WTC11 (cell line): ENCODE measurements around the gene PROZ. TPM values are rescaled to one million over a fixed set of nuclear protein-coding genes. Genes with fewer than 3 reads are reported as not detected.

ENCODE experiments used
- ATAC-seq: fragments of 200-7000 bp; cut with Tn5 transposase; 2 replicates; pipeline ENCODE4 v1.10.0; 2021; ENCODE audit warnings: mild to moderate bottlenecking, moderate library complexity
- CTCF ChIA-PET: fragments of 300-600 bp; sonication (Branson Sonifier 250); formaldehyde crosslinking; loops from one replicate; lab custom pipeline; 2021; ENCODE audit warnings: antibody characterized with exemption; lab: Charles Lee
- POLR2A ChIA-PET: fragments of 350-600 bp; sonication (Branson Sonifier 250); formaldehyde crosslinking; loops from one replicate; lab custom pipeline; 2021; ENCODE audit warnings: antibody characterized with exemption; lab: Charles Lee
- DNase-seq: peaks from one replicate; pipeline ENCODE4 v3.0.0; 2021; ENCODE audit warnings: low spot score
- H3K27ac Mint-ChIP-seq: 2 replicates; pipeline ENCODE4 v1.8.0; 2021; ENCODE audit warnings: mixed read lengths
- H3K27me3 Mint-ChIP-seq: 2 replicates; pipeline ENCODE4 v1.8.0; 2021; ENCODE audit warnings: low read depth, mild to moderate bottlenecking, moderate library complexity, mixed read lengths
- H3K36me3 Mint-ChIP-seq: 2 replicates; pipeline ENCODE4 v1.8.0; 2021; ENCODE audit warnings: mixed read lengths
- H3K4me1 Mint-ChIP-seq: 2 replicates; pipeline ENCODE4 v1.8.0; 2022; ENCODE audit warnings: mixed read lengths
- H3K4me3 Mint-ChIP-seq: 2 replicates; pipeline ENCODE4 v1.8.0; 2021; ENCODE audit warnings: mild to moderate bottlenecking, moderate library complexity, mixed read lengths
- H3K9me3 Mint-ChIP-seq: 2 replicates; pipeline ENCODE4 v1.8.0; 2021; ENCODE audit warnings: mixed read lengths
- CBFB ChIP-seq: sonication (generic); formaldehyde crosslinking; IDR thresholded peaks from 2 replicates; pipeline ENCODE4 v1.8.1; 2022; ENCODE audit warnings: mild to moderate bottlenecking, low read depth, missing genetic modification reagents
- CREM ChIP-seq: sonication (generic); formaldehyde crosslinking; IDR thresholded peaks from 2 replicates; pipeline ENCODE4 v1.8.1; 2022; ENCODE audit warnings: mild to moderate bottlenecking, missing genetic modification reagents, moderate library complexity
- FOXJ3 ChIP-seq: sonication (generic); formaldehyde crosslinking; IDR thresholded peaks from 2 replicates; pipeline ENCODE4 v1.9.0; 2021; ENCODE audit warnings: missing genetic modification reagents, mild to moderate bottlenecking, borderline replicate concordance
- MAX ChIP-seq: sonication (generic); formaldehyde crosslinking; IDR thresholded peaks from 2 replicates; pipeline ENCODE4 v1.8.0; 2022; ENCODE audit warnings: mild to moderate bottlenecking, missing genetic modification reagents
- NFYB ChIP-seq: sonication (generic); formaldehyde crosslinking; conservative IDR thresholded peaks from 2 replicates; pipeline ENCODE4 v1.8.0; 2022; ENCODE audit warnings: low read depth, missing genetic modification reagents
- NR1H2 ChIP-seq: sonication (generic); formaldehyde crosslinking; IDR thresholded peaks from 2 replicates; pipeline ENCODE4 v1.9.0; 2021; ENCODE audit warnings: mild to moderate bottlenecking, moderate library complexity, missing genetic modification reagents
- OVOL2 ChIP-seq: fragments of 250-450 bp; sonication (Bioruptor Pico); IDR thresholded peaks from 2 replicates; pipeline ENCODE4 v1.9.0; 2021; ENCODE audit warnings: mild to moderate bottlenecking, borderline replicate concordance
- PRRX2 ChIP-seq: fragments of 250-450 bp; sonication (Bioruptor Pico); IDR thresholded peaks from 2 replicates; pipeline ENCODE4 v1.8.0; 2021; ENCODE audit warnings: mild to moderate bottlenecking
- RORB ChIP-seq: fragments of 250-450 bp; sonication (Bioruptor Pico); IDR thresholded peaks from 2 replicates; pipeline ENCODE4 v1.9.0; 2021; ENCODE audit warnings: mild to moderate bottlenecking
- ZNF263 ChIP-seq: sonication (generic); formaldehyde crosslinking; IDR thresholded peaks from 2 replicates; pipeline ENCODE4 v1.8.1; 2022; ENCODE audit warnings: low read depth, mild to moderate bottlenecking, moderate library complexity, missing genetic modification reagents
- ZNF396 ChIP-seq: fragments of 250-450 bp; sonication (Bioruptor Pico); IDR thresholded peaks from 2 replicates; pipeline ENCODE4 v1.8.0; 2021; ENCODE audit warnings: mild to moderate bottlenecking, moderate library complexity, borderline replicate concordance
- ZNF512 ChIP-seq: sonication (generic); formaldehyde crosslinking; IDR thresholded peaks from 2 replicates; pipeline ENCODE4 v1.8.1; 2022; ENCODE audit warnings: missing genetic modification reagents, borderline replicate concordance
- total RNA-seq: library from RNA; stranded (reverse); gene quantifications from 3 replicates; pipeline ENCODE4 v1.2.3, GENCODE V29; 2021
- TF ChIP-seq, protein P1 (sequence below): fragments of 250-450 bp; sonication (Bioruptor Pico); IDR thresholded peaks from 2 replicates; pipeline ENCODE4 v1.8.0; 2021; ENCODE audit warnings: mild to moderate bottlenecking
- TF ChIP-seq, protein P2 (sequence below): sonication (generic); formaldehyde crosslinking; IDR thresholded peaks from 2 replicates; pipeline ENCODE4 v1.8.1; 2023; ENCODE audit warnings: mild to moderate bottlenecking, missing genetic modification reagents
- TF ChIP-seq, protein P3 (sequence below): fragments of 250-450 bp; sonication (Bioruptor Pico); IDR thresholded peaks from 2 replicates; pipeline ENCODE4 v2.1.2; 2022; ENCODE audit warnings: mild to moderate bottlenecking, moderate library complexity
- TF ChIP-seq, protein P4 (sequence below): sonication (generic); formaldehyde crosslinking; conservative IDR thresholded peaks from 2 replicates; pipeline ENCODE4 v1.8.1; 2022; ENCODE audit warnings: mild to moderate bottlenecking, missing genetic modification reagents

The PROZ gene
- total RNA-seq, 1 experiment from 2014 or later = not detected

DNA sequence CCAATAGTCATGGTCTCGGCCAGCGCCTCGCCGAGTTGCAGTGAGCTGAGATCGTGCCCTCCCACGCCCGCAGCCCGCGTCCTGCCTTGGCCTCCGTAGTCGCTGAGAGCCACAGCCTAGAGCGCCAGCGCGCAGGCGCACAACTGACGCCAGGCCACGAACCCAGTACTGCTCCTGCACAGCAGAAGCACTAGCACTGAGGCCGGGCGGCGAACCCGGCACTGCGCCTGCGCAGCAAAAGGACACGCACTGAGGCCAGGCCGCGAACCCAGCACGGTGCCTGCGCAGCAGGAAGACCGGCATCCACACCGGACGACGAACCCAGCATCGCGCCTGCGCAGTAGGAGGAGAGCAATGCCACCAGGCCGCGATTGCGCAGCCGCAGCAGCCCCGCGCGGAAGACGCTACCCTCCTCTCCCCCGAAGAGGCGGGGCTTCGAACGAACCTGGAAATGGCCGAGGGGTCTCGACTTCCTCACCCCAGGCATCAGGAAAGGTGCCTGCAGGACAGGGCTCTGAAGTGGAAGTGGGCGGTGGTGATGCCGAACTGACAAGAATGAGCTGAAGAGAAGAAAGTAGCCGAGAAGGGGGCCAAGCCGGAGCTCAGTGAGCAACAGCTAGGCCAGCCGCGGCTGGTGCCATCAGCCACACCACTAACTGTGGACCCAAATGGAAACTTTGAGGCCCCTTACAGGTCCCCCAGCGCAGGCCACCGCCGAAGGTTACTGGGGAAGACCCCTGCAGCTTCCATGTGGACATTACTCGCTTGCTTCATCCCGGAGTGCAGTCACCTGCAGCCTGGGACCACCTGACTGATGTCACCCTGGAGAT is 28.3 kb upstream of the PROZ start (continued):
- TF ChIP-seq MAX (CRISPR knock-in tag) = no peak
- no peak for TF ChIP-seq CBFB (CRISPR knock-in tag)
- TF ChIP-seq, protein P1, sequence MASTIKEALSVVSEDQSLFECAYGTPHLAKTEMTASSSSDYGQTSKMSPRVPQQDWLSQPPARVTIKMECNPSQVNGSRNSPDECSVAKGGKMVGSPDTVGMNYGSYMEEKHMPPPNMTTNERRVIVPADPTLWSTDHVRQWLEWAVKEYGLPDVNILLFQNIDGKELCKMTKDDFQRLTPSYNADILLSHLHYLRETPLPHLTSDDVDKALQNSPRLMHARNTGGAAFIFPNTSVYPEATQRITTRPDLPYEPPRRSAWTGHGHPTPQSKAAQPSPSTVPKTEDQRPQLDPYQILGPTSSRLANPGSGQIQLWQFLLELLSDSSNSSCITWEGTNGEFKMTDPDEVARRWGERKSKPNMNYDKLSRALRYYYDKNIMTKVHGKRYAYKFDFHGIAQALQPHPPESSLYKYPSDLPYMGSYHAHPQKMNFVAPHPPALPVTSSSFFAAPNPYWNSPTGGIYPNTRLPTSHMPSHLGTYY (CRISPR knock-in tag) = no peak
- TF ChIP-seq PRRX2 (CRISPR knock-in tag) = no peak

GRCh38 chr13:113135281-113135760 is 23.1 kb upstream of the PROZ start:
- no peak for ATAC-seq
- POLR2A ChIA-PET = no interaction called here
- peaks cover 4% of the 10 kb centered on the region; the same call in 1 of the 2 replicates for H3K9me3 Mint-ChIP-seq
- no peaks in the 10 kb centered on the region for H3K27me3 Mint-ChIP-seq
- CTCF ChIA-PET = interaction anchor here (1.0 to 1.1 kb wide), 2 partner anchors 8 to 106 kb away, joined by 3 to 4 read pairs; no protein-coding TSS in a partner anchor
- TF ChIP-seq CBFB (CRISPR knock-in tag) (no peak), ZNF263 (CRISPR knock-in tag) (no peak), NFYB (CRISPR knock-in tag) (no peak), ZNF396 (CRISPR knock-in tag) (no peak), ZNF512 (CRISPR knock-in tag) (no peak), OVOL2 (no peak), MAX (CRISPR knock-in tag) (no peak), CREM (no peak)
- TF ChIP-seq, protein P2, sequence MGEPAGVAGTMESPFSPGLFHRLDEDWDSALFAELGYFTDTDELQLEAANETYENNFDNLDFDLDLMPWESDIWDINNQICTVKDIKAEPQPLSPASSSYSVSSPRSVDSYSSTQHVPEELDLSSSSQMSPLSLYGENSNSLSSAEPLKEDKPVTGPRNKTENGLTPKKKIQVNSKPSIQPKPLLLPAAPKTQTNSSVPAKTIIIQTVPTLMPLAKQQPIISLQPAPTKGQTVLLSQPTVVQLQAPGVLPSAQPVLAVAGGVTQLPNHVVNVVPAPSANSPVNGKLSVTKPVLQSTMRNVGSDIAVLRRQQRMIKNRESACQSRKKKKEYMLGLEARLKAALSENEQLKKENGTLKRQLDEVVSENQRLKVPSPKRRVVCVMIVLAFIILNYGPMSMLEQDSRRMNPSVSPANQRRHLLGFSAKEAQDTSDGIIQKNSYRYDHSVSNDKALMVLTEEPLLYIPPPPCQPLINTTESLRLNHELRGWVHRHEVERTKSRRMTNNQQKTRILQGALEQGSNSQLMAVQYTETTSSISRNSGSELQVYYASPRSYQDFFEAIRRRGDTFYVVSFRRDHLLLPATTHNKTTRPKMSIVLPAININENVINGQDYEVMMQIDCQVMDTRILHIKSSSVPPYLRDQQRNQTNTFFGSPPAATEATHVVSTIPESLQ = no peak
- H3K4me3 Mint-ChIP-seq = no peak overlapping the region
- no peaks in the 10 kb centered on the region for H3K36me3 Mint-ChIP-seq
- H3K27ac Mint-ChIP-seq = no peak overlapping the region
- DNase-seq = no peak
- peaks cover 11% of the 10 kb centered on the region for H3K4me1 Mint-ChIP-seq

GRCh38 chr13:113137691-113138298 is 20.7 kb upstream of the PROZ start:
- peaks cover 4% of the 10 kb centered on the region; the same call in 1 of the 2 replicates for H3K9me3 Mint-ChIP-seq
- TF ChIP-seq, protein P3, sequence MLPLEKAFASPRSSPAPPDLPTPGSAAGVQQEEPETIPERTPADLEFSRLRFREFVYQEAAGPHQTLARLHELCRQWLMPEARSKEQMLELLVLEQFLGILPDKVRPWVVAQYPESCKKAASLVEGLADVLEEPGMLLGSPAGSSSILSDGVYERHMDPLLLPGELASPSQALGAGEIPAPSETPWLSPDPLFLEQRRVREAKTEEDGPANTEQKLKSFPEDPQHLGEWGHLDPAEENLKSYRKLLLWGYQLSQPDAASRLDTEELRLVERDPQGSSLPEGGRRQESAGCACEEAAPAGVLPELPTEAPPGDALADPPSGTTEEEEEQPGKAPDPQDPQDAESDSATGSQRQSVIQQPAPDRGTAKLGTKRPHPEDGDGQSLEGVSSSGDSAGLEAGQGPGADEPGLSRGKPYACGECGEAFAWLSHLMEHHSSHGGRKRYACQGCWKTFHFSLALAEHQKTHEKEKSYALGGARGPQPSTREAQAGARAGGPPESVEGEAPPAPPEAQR (CRISPR knock-in tag) = no peak
- TF ChIP-seq RORB (CRISPR knock-in tag) (no peak), NR1H2 (CRISPR knock-in tag) (no peak), FOXJ3 (CRISPR knock-in tag) (no peak)
- TF ChIP-seq, protein P4, sequence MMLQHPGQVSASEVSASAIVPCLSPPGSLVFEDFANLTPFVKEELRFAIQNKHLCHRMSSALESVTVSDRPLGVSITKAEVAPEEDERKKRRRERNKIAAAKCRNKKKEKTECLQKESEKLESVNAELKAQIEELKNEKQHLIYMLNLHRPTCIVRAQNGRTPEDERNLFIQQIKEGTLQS (CRISPR knock-in tag) = no peak
- H3K4me3 Mint-ChIP-seq = no peak overlapping the region
- H3K36me3 Mint-ChIP-seq = no peaks in the 10 kb centered on the region
- H3K27me3 Mint-ChIP-seq = no peaks in the 10 kb centered on the region
- ATAC-seq (peak; percentile 55), DNase-seq (no peak)
- CTCF ChIA-PET = interaction anchor here (0.6 kb wide), 1 partner anchor 103 kb away, joined by 3 read pairs; no protein-coding TSS in a partner anchor
- no peak overlapping the region for H3K27ac Mint-ChIP-seq
- POLR2A ChIA-PET = no interaction called here
- H3K4me1 Mint-ChIP-seq = peaks cover 11% of the 10 kb centered on the region
